ENCODE measurements around the gene MIS18BP1. TPM values are rescaled to one million over a fixed set of nuclear protein-coding genes. Genes with fewer than 3 reads are reported as not detected.
"Not testable (repeated sequence)": the region's sequence is repeated elsewhere in the genome, so short reads cannot be mapped to it uniquely, and the experiment has no call there.

The MIS18BP1 gene
- total RNA-seq, result 32.3 TPM
- long read RNA-seq, full-length matches to known transcripts, result 16 of 33 reads
- long read RNA-seq, partial matches to known transcripts, result 5 of 33 reads
- long read RNA-seq, other reads (novel, unspliced or antisense), result 12 of 33 reads

- H3K4me3 ChIP-seq, result peak within 1 kb of the TSS; percentile 69
- H3K36me3 ChIP-seq, result no peaks in the 10 kb centered on the region
- DNase-seq (peak; percentile 98), ATAC-seq (peak; percentile 94)
- H3K9me3 ChIP-seq, result peaks cover 5% of the 10 kb centered on the region
- peak within 1 kb of the TSS; percentile 98 for H3K27ac ChIP-seq
- intact Hi-C loops (cut with DNase I), result no loop called here
- no peaks in the 10 kb centered on the region for H3K27me3 ChIP-seq
- H3K4me1 ChIP-seq, result peaks cover 31% of the 10 kb centered on the region
- peak; percentile 77 for TF ChIP-seq CTCF (IDR thresholded peaks at IDR 0.05)
Observed at GRCh38 chr14:45253070-45253753, at the start of gene MIS18BP1. Gene MIS18BP1 (minus strand): TSS chr14:45253202. CDS start chr14:45247286, 5,916 bp downstream.

- H3K27ac ChIP-seq, result no peak overlapping the region
- DNase-seq (no peak), ATAC-seq (no peak)
- no peaks in the 10 kb centered on the region for H3K27me3 ChIP-seq
- H3K9me3 ChIP-seq, result no peaks in the 10 kb centered on the region
- TF ChIP-seq CTCF (IDR thresholded peaks at IDR 0.05), result no peak
- no peak overlapping the region for H3K4me3 ChIP-seq
- no peaks in the 10 kb centered on the region for H3K4me1 ChIP-seq
- no peaks in the 10 kb centered on the region for H3K36me3 ChIP-seq
- intact Hi-C loops (cut with DNase I), result no loop called here
Observed at GRCh38 chr14:45298423-45299117, 45.6 kb upstream of the MIS18BP1 start.

- H3K27ac ChIP-seq; H3K9me3 ChIP-seq; H3K27me3 ChIP-seq; H3K4me1 ChIP-seq; H3K36me3 ChIP-seq; ATAC-seq; DNase-seq; H3K4me3 ChIP-seq; intact Hi-C loops (cut with DNase I): not testable (repeated sequence)
Observed at GRCh38 chr14:45294796-45295195, 41.8 kb upstream of the MIS18BP1 start.

- Histone ChIP-seq H3K27me3 (no peaks in the 10 kb centered on the region), H3K36me3 (no peaks in the 10 kb centered on the region), H3K27ac (no peak overlapping the region), H3K4me3 (no peak overlapping the region), H3K9me3 (no peaks in the 10 kb centered on the region), H3K4me1 (no peaks in the 10 kb centered on the region)
- intact Hi-C loops (cut with DNase I), result no loop called here
- ATAC-seq (no peak), DNase-seq (no peak)
- TF ChIP-seq CTCF (IDR thresholded peaks at IDR 0.05), result no peak
Observed at GRCh38 chr14:45290547-45290946, 37.5 kb upstream of the MIS18BP1 start.

GRCh38 chr14:45287610-45288009 lies 34.6 kb upstream of the MIS18BP1 start:
- no peak for ATAC-seq
- no peaks in the 10 kb centered on the region for H3K27me3 ChIP-seq
- no peaks in the 10 kb centered on the region for H3K36me3 ChIP-seq
- no peak overlapping the region for H3K4me3 ChIP-seq
- H3K9me3 ChIP-seq, result no peaks in the 10 kb centered on the region
- H3K4me1 ChIP-seq, result no peaks in the 10 kb centered on the region
- DNase-seq, result no peak
- H3K27ac ChIP-seq, result no peak overlapping the region
- intact Hi-C loops (cut with DNase I), result no loop called here
- no peak for TF ChIP-seq CTCF (IDR thresholded peaks at IDR 0.05)

- DNase-seq (no peak), ATAC-seq (no peak)
- intact Hi-C loops (cut with DNase I), result no loop called here
- Histone ChIP-seq H3K27ac (no peak overlapping the region), H3K4me3 (no peak overlapping the region), H3K36me3 (no peaks in the 10 kb centered on the region), H3K4me1 (no peaks in the 10 kb centered on the region), H3K9me3 (peaks cover 9% of the 10 kb centered on the region), H3K27me3 (no peaks in the 10 kb centered on the region)
- TF ChIP-seq CTCF (IDR thresholded peaks at IDR 0.05), result no peak
Observed at GRCh38 chr14:45284802-45285201, 31.8 kb upstream of the MIS18BP1 start.

- DNase-seq; H3K27ac ChIP-seq; H3K4me3 ChIP-seq; H3K4me1 ChIP-seq; intact Hi-C loops (cut with DNase I); H3K27me3 ChIP-seq; ATAC-seq; H3K9me3 ChIP-seq; H3K36me3 ChIP-seq: not testable (repeated sequence)
Observed at GRCh38 chr14:45281731-45282400, 28.9 kb upstream of the MIS18BP1 start.

Data from upper lobe of right lung (tissue), 1 donor.